ENCODE data around the gene CYP1B1.

GRCh38 chr2:38107738-38108410, 31.9 kb upstream of the CYP1B1 start:
- TF ChIP-seq POLR2A (IDR thresholded peaks at IDR 0.05): no peak
- no peak for TF ChIP-seq CTCF (IDR thresholded peaks at IDR 0.05)

Measured in esophagus squamous epithelium (tissue), 4 donors.